ENCODE measurements around the gene MRPL49. TPM values are rescaled to one million over a fixed set of nuclear protein-coding genes. Genes with fewer than 3 reads are reported as not detected.
A peak's percentile ranks its signal among the peaks of the same experiment; 100 is the strongest.

Gene MRPL49
- total and polyA plus RNA-seq, 9 of the 15 experiments (the other 6 are each of a cell fraction or from before 2014, with no cell fraction given), result 74.3 to 132 (median 91.2) TPM

GRCh38 chr11:65078151-65078550 lies 44.0 kb upstream of the MRPL49 start (continued):
- peak; percentile 60; the same call in 1 of the 2 replicates for TF ChIP-seq REST (IDR thresholded peaks at IDR 0.05; ENCODE audit: borderline replicate concordance)
- TF ChIP-seq REST (CRISPR knock-in tag; IDR thresholded peaks at IDR 0.05; ENCODE audit: low read depth), result no peak
- TF ChIP-seq ZNF318 (IDR thresholded peaks at IDR 0.05; ENCODE audit: borderline replicate concordance in 1 of 2, low read depth in 1 of 2), result no peak
- TF ChIP-seq SAFB (IDR thresholded peaks at IDR 0.05; ENCODE audit: borderline replicate concordance, low read depth, low read length), result no peak
- no peak for TF ChIP-seq FOXA3 (CRISPR knock-in tag; conservative IDR thresholded peaks at IDR 0.05 in 1 of 2, IDR thresholded peaks at IDR 0.05 in 1 of 2)
- no peak for TF ChIP-seq SRSF9 (IDR thresholded peaks at IDR 0.05; ENCODE audit: borderline replicate concordance, low read depth, low read length)
- no peak for TF ChIP-seq ASH1L (IDR thresholded peaks at IDR 0.05; ENCODE audit: borderline replicate concordance, low read depth, partially characterized antibody)
- peak; percentile 13; the same call in 1 of the 2 replicates for TF ChIP-seq VEZF1 (CRISPR knock-in tag; IDR thresholded peaks at IDR 0.05)
- TF ChIP-seq KLF1 (tag; IDR thresholded peaks at IDR 0.05), result no peak
